Vagina (tissue), 2 donors: ENCODE measurements around the gene NFATC2.

Experiments used
- CTCF ChIP-seq, 3 experiments: fragments of 450-650 bp in 2 of 3; fragments of 200-600 bp in 1 of 3; sonication (generic) in 1 of 3; IDR thresholded peaks; one replicate each; pipeline ENCODE4 v1.5.1; 2017 to 2019; ENCODE audit warnings: antibody characterized with exemption in 3 of 3, mild to moderate bottlenecking in 2 of 3, moderate library complexity in 2 of 3
- POLR2A ChIP-seq, 2 donors: fragments of 450-650 bp; IDR thresholded peaks; one replicate each; pipeline ENCODE4 v1.6.1; 2017; ENCODE audit warnings: antibody characterized with exemption in 2 of 2, mild to moderate bottlenecking in 2 of 2, moderate library complexity in 2 of 2
- POLR2AphosphoS5 ChIP-seq, 2 donors: sonication (generic); formaldehyde crosslinking; IDR thresholded peaks; one replicate each; pipeline ENCODE4 v1.9.0; 2017; ENCODE audit warnings: antibody characterized with exemption in 2 of 2, mild to moderate bottlenecking in 2 of 2, low read depth in 1 of 2; ENCODE audit not compliant: insufficient read depth in 1 of 2

DNA sequence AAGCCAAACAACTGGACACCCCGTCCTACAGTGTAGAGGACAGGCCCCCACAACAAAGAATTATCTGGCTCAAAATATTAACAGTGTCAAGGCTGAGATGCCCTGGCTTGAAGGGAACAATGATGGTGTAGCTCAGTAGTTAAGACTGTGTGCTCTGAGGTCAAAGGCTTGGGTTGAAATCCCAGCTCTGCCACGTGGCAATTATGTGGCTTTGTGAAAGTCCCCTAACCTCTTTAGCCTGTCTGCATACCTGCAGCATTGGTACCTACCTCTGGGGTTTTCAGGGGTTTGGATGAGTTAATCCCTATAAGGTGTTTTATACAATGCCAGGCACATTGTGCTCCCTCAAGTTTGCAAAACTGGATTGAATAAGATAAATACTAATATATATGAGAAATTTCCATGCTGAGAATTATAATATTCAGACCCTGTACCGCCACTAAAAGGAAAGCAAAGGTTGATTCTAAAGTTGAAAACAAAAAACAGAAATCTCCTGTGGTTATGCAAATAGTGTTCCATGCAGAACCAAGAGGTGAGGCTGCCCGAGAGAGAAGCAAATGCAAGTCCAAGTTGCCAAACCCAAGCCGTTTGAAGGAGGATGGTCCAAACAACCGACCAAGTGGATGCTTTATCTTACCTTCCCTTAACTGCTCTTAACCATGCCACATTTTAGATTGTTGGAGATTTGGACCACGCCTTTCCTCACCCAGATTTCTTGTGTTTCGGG, 199.8 kb downstream of the NFATC2 start:
- TF ChIP-seq CTCF (IDR thresholded peaks at IDR 0.05) (no peak), POLR2A (IDR thresholded peaks at IDR 0.05) (no peak), POLR2AphosphoS5 (IDR thresholded peaks at IDR 0.05; ENCODE audit: insufficient read depth in 1 of 2, low read depth in 1 of 2) (no peak)
